ENCODE results near the gene ZNF658.
"Not testable (repeated sequence)": the region's sequence is repeated elsewhere in the genome, so short reads cannot be mapped to it uniquely, and the experiment has no call there.

The ZNF658 gene

DNA sequence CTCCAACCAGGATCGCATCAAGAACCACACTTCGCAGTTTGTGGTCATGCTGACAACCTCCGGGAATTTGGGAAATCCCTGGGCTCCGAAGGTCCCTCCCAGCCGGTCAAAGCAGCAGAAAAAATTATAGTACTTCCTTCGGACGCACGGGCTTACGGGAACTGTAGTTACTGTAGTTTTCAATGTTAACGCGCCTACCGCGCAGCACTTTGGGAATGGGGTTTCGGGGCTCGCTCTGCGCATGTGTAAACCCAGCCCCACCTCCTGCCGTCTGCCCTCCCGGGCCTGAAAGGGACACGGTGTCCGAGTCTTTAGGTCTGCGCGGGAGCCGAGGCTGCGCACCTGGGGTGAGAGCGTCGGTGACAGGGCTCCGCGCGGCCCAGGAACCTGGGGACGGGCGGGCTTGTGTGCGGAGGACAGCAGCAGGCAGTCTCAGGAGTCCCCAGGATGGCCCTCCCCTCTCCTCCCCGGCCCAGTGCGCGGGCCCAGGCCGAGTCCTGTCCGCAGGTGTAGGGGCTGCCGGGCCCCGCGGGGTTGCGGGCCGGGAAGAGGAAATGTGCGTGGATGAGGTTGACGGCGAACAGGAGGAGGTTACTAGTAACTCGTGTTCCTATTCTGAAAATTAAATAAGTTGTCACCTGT lies at the start of gene ZNF658:
TSS of gene ZNF658 (plus strand) at position 236 of the 642 bp plus-strand sequence. CDS start 2,837 bp downstream, outside the sequence.
- not testable (repeated sequence) for DNase-seq (ENCODE audit: low spot score)

DNA sequence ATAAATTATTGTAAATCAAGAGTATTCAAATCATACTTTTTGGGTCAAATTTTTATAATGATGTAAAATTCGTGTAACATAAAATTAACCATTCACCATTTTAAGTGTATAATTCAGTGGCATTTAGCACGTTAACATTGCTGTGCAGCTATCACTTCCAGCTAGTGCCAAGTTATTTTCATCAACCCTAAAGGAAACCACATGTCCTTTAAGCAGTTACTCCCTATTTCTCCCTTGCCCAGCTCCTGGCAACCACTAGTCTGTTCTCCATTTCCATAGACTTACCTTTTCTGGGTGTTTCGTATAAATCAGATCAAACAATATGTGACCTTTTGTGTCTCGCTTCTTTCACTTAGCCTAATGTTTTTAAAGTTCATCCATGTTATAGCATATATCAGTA lies 38.8 kb upstream of the ZNF658 start:
- DNase-seq (ENCODE audit: low spot score): not testable (repeated sequence)

DNA sequence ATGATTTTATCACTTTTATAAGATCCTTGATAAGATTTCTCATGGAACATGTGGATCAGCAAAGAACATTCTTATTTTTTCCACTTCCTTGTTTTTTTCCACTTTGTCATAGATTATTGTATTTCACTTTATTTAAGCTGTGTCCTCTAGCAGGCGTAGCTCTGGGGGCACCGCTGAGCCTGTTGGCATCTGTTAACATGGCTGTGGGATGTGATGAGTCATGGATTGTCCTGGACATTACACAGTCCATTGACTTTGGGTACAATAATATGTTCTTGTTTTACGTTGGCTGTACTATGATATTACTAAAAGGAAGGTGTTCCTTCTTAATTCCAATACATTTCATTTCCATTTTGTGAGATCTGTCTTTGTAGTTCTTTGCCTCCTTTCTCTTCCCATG lies 31.9 kb upstream of the ZNF658 start:
- DNase-seq (ENCODE audit: low spot score): not testable (repeated sequence)

DNA sequence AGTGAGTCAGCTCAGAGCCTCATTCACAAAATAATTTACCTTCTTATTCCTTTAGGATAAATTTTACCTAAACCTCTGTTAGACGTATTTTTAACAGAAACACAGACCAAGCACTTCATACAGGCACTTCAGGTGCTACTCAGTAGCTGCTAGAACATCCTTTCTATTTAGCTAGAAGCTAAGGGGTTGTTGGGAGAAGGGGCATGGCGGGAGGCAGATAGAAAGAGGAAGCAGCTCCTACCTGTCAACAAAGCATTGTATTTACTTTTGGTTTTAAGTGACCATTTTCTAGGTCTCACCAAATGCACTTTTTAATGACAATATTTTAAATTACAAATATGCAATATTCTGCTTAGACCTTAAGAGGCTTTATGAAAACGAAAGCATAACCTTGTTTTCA lies 19.9 kb upstream of the ZNF658 start:
- DNase-seq (ENCODE audit: low spot score): not testable (repeated sequence)

- DNase-seq (ENCODE audit: low spot score): not testable (repeated sequence)
Observed at GRCh38 chr9:66881847-66882246, 18.7 kb upstream of the ZNF658 start.

- not testable (repeated sequence) for DNase-seq (ENCODE audit: low spot score)
Observed at GRCh38 chr9:66890334-66890733, 10.2 kb upstream of the ZNF658 start.

DNA sequence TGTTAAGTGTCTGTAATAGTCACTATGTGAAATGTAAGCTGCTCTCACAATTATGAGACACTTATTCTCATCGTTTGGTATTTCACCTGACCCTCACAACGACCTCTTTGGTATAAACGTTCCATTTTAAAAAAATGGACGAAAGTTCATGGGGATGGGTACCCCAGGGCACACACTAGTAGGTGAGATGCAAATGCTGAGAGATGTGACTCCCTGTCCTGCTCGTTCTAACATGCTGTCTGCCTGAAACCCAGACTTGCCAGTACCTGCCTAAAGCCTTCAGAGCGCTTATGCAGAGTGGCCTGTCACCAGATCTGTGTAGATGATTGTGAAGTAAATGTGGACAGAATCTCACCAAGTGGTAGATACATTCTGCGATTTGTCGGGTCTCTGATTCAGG lies 616 bp downstream of the ZNF658 start:
- DNase-seq (ENCODE audit: low spot score): not testable (repeated sequence)

DNA sequence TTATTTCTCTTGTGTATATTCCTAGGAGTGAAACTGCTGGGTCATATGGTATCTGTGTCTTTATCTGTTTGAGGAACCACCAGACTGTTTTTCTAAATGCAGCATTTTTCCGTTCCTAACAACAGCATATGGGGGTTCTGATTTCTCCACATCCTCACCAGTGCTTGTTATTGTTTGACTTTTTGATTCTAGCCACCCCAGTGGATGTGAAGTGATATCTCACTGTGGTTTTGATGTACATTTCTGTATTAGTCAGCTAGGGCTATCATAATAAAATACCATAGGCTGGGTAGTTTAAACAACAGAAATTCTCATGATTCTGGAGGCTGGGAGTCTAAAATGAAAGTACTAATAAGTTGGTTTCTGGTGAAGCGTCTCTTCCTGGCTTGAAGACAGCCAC lies 9.0 kb downstream of the ZNF658 start:
- DNase-seq (ENCODE audit: low spot score): not testable (repeated sequence)

- DNase-seq (ENCODE audit: low spot score): not testable (repeated sequence)
Observed at GRCh38 chr9:66920072-66920471, 19.5 kb downstream of the ZNF658 start.

- not testable (repeated sequence) for DNase-seq (ENCODE audit: low spot score)
Observed at GRCh38 chr9:66936194-66936870, 35.8 kb downstream of the ZNF658 start.

GRCh38 chr9:66937662-66938061 lies 37.1 kb downstream of the ZNF658 start:
- DNase-seq (ENCODE audit: low spot score): not testable (repeated sequence)

GRCh38 chr9:66938322-66938721 lies 37.8 kb downstream of the ZNF658 start:
- not testable (repeated sequence) for DNase-seq (ENCODE audit: low spot score)

DNA sequence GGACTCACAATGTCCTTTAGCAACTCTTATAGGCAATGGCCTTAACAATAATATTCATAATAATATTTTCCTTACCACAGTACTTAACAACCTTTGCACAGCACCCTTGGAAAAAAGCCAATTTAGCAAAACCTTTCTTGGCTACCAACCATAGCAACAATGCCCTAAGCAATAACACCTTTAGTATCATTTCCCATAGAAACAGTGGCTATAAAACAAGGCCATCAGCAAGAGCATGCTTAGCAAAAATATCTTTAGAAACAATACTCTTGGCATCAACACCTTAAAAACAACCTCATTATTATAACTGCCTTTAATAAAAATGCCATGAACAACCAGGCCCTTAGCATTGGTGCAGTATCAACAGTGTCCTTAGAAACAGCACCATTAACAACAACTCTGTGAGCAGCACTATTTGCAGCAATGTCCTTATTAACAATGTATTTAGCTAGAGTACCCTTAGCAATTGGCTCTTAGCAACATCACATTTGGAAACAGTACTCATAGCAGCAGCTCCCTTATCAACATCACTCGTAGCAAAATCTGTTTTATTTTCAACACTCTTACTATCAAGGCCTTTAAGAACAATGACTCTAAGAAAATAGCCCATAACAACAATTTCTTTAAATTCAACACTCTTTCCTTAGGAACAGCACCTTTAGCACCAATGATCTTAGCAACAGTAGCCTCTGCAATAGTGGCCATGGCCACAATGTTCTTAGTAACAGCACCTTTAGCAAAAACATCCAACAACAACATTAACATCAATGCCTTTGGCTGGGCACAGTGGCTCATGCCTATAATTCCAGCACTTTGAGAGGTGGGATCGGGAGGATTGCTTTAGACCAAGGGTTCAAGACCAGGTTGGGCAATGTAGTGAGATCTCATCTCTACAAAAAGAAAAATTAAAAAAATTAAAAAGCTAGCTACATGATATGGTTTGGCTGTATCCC lies 39.6 kb downstream of the ZNF658 start:
- DNase-seq (ENCODE audit: low spot score): not testable (repeated sequence)

DNA sequence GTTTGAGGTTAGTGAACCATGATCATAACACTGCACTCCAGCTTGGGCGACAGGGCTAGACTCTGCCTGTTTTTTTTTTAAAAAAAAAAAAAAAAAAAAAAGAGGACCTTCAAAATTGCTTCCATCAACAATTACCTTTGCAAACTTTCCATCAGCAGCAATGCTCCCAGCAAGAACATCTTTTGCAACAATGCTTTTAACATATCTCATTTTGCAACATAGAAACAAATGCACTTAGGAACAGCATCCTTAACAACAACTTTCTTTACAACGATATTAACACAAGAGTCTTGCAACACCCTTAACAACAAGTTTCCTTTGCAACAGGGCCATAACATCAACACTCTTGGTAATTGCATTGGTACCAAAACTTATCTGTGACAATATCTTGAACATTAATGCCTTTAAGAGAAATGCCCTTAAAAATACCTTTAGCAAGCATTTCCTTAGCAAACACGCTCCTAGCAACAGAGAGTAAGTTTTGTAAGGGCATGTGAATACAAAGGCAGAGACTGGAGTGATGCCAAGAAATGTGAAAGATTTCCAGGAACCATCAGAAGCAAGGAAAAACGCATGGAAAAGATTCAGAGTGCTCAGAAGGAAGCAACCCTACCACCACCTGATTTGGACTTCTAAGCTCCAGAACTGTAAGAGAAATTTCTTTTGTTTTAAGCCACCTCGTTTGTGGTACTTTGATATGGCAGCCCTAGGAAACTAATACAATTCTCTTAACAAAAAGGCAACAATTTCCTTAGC lies 42.1 kb downstream of the ZNF658 start:
- not testable (repeated sequence) for DNase-seq (ENCODE audit: low spot score)

GRCh38 chr9:66952576-66952975 lies 52.1 kb downstream of the ZNF658 start:
- not testable (repeated sequence) for DNase-seq (ENCODE audit: low spot score)

All from AG08396 (cell line).